NCI-H128 (cell line): Measurements from ENCODE around the gene FAM131A.
A peak's percentile ranks its signal among the peaks of the same experiment; 100 is the strongest.
"Not testable (repeated sequence)": the region's sequence is repeated elsewhere in the genome, so short reads cannot be mapped to it uniquely, and the experiment has no call there.

Experiments
- DNase-seq: peaks from one replicate; lab custom pipeline; 2025; ENCODE audit not compliant: unreplicated experiment; lab: John Stamatoyannopoulos, UW

Gene FAM131A

DNA sequence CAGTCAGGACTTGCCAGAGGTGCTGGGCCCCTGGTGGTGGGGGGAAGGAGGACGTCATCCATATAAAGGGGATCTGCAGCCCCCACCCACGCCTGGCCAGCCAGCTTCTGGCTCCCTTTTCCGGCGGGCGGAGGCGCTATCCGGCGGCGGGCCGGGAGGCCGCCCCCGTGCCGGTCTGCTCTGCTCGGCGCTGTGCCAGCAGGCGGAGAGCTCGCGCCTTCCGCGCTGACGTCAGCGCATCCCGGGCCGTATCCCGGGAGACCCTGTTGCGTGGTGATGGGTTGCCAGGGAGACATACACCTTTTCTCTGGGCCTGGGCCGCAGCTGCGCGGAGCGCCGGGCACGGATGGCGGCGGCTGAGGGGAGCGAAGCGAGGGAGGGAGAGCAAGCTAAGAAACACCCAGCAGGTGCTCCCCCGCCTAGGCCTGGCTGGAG, 1.1 kb downstream of the FAM131A start:
- DNase-seq: peak; percentile 90

DNA sequence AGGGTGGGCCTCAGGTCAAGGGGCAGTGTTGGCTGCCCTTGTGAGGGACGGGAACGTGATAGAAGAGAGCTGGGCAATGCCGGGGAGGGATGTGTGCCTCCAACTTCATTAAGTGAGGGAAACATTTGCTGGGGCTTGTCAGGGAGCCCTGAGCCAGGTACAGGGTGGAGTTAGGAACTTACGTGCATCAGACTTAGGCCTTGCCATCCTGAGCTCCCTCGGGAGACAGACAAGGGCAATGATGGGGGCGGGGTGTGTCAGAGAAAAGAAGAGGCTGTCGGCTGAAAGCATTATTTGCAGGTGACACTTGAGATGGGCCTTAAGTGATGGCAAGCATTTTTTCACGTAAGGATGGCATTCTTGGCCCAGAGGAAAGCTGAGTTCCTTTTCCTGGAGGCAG, 1.6 kb downstream of the FAM131A start:
- peak; percentile 33 for DNase-seq

DNA sequence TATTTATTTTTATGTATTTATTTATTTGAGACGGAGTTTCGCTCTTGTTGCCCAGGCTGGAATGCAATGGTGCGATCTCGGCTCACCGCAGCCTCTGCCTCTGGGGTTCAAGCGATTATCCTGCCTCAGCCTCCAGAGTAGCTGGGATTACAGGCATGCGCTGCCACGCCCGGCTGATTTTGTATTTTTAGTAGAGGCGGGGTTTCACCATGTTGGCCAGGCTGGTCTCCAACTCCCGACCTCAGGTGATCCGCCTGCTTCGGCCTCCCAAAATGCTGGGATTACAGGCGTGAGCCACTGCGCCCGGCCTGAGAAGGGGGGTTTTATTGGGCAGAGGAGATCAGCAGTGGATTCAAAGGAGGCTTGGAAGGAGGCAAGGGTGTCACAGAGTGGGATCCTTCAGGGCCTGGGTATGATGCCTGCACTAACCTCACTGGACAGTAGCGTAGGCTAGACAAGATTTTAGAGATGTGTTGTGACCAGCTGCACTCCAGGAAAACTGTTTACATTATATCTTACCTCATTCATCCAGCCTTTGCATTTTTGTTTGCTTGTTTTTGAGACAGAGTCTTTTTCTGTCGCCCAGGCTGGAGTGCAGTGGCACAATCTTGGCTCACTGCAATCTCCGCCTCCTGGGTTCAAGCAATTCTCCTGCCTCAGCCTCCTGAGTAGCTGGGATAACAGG, 2.2 kb downstream of the FAM131A start:
- not testable (repeated sequence) for DNase-seq

DNA sequence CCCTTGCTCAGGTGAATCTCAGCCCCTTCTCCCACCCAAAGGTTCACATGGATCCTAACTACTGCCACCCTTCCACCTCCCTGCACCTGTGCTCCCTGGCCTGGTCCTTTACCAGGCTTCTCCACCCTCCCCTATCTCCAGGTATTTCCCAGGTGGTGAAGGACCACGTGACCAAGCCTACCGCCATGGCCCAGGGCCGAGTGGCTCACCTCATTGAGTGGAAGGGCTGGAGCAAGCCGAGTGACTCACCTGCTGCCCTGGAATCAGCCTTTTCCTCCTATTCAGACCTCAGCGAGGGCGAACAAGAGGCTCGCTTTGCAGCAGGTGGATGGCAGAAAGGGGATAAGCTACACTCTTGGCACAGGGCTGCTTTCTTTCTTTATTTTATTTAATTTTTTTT, 4.5 kb downstream of the FAM131A start:
- no peak for DNase-seq

DNA sequence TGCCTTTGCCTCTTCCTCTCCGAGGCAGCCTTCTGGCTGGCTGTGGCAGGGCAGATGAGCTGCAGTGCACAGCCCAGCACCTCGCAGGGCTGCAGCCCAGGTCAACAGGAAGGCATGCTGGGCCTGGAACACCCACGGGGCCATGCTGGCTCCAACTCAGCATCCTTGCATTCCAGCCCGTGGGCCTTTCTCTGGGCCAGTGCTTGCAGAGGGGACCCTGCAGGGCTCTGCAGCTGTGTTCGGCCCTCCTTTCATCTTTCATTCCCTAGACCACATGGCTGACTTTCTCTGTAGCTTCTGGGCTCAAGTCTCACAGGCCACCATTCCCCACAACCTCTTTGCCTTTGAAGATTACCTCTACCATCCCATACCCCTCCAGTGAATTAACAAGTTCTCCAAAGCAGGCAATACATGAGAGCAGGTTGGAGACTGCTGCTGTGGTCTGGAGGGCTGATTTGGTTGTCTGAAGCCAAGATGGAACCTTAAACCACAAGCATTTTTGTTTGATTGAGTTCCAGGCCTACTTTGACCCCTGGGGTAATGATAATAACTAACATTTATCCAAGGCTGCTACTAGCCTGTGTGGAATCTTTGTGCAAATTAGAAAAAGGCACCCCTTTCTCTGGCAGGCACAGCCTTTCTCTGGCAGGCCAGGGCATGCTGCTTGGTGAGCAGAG, 5.9 kb downstream of the FAM131A start:
- no peak for DNase-seq

DNA sequence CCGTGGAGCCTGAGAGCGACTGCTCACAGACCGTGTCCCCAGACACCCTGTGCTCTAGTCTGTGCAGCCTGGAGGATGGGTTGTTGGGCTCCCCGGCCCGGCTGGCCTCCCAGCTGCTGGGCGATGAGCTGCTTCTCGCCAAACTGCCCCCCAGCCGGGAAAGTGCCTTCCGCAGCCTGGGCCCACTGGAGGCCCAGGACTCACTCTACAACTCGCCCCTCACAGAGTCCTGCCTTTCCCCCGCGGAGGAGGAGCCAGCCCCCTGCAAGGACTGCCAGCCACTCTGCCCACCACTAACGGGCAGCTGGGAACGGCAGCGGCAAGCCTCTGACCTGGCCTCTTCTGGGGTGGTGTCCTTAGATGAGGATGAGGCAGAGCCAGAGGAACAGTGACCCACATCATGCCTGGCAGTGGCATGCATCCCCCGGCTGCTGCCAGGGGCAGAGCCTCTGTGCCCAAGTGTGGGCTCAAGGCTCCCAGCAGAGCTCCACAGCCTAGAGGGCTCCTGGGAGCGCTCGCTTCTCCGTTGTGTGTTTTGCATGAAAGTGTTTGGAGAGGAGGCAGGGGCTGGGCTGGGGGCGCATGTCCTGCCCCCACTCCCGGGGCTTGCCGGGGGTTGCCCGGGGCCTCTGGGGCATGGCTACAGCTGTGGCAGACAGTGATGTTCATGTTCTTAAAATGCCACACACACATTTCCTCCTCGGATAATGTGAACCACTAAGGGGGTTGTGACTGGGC, 7.3 kb downstream of the FAM131A start:
- DNase-seq: no peak

DNA sequence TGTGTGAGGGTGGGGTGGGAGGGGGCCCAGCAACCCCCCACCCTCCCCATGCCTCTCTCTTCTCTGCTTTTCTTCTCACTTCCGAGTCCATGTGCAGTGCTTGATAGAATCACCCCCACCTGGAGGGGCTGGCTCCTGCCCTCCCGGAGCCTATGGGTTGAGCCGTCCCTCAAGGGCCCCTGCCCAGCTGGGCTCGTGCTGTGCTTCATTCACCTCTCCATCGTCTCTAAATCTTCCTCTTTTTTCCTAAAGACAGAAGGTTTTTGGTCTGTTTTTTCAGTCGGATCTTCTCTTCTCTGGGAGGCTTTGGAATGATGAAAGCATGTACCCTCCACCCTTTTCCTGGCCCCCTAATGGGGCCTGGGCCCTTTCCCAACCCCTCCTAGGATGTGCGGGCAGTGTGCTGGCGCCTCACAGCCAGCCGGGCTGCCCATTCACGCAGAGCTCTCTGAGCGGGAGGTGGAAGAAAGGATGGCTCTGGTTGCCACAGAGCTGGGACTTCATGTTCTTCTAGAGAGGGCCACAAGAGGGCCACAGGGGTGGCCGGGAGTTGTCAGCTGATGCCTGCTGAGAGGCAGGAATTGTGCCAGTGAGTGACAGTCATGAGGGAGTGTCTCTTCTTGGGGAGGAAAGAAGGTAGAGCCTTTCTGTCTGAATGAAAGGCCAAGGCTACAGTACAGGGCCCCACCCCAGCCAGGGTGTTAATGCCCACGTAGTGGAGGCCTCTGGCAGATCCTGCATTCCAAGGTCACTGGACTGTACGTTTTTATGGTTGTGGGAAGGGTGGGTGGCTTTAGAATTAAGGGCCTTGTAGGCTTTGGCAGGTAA, 8.1 kb downstream of the FAM131A start:
- DNase-seq: no peak

DNA sequence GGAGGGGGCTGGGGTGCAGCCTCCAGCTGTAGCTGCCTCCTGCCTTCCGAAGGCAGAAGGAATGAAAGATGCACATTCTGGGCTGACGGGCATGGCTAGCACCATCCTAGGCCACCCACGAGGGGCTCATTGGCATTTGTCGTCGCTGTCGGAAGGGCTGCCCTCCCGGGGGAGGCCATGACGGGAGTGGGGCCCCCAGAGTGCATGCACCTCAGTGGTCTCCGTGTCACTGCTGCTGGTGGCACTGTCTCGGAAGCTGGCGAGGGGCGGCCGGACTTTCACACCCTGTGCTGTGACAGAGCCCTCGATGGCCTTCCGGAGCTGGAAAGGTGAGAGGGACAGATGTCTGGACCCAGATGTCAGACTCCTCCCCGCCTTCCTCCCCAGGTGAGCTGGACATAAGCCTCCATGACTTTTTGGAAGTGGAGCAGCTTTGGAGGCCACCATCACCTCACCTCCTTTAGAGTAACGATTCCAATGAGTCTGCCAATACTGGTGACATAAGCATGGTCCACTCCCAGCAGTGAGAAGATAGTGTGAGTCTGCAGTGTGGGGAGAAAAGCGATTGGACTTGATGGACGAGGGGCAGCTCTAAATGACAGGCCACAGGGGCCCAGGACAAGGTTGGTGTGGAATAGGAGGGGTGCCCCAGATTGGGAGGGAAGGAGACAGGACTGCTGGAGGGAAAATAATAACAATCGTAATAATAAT, 9.2 kb downstream of the FAM131A start:
- no peak for DNase-seq

DNA sequence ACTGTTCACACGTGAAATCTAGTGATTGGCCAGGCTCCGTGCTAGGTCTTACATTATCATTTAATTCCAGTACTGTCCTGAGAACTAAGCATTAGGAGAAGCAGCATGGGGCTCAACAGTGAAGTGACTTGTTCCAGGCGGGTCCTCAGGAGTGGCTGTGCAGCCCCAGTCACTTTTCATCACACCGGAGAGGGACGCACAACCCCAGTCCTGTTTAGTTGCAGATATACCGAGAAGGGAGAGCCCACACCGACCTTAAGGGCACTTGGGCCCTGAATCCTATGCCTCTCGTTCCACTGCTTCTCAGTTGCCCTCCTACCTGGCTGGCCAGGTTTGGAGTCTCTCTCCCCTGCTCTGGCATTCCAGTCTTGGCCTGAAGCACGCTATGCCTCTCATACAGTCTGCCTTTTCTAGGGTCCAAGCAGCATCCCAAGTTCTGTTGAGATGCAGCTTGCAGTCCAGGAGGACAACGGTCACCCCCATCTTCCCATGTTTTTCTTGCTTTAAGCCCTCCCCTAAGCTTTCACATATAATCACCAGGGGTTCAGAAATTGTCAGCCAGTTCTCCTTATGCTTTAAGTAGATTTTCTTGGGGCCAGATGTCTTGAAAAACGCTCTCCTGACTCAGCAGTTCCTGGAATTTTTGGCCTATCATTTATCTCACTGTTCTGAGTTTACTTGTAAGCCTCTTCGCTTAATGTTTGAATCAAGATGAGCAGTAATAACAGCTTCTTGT, 10.1 kb downstream of the FAM131A start:
- DNase-seq: no peak

DNA sequence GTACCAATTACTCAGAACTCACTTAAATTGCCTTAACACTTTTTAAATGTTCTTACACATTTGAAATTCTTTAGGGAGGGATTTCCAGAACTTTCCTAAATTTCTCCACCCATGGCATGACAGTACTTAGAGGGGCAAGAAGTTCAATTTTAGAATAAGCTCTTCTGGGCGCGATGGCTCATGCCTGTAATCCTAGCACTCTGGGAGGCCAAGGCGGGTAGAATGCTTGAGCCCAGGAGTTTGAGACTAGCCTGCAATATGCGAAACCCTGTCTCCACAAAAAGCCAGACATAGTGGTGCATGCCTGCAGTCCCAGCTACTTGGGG, 10.6 kb downstream of the FAM131A start:
- DNase-seq: no peak

DNA sequence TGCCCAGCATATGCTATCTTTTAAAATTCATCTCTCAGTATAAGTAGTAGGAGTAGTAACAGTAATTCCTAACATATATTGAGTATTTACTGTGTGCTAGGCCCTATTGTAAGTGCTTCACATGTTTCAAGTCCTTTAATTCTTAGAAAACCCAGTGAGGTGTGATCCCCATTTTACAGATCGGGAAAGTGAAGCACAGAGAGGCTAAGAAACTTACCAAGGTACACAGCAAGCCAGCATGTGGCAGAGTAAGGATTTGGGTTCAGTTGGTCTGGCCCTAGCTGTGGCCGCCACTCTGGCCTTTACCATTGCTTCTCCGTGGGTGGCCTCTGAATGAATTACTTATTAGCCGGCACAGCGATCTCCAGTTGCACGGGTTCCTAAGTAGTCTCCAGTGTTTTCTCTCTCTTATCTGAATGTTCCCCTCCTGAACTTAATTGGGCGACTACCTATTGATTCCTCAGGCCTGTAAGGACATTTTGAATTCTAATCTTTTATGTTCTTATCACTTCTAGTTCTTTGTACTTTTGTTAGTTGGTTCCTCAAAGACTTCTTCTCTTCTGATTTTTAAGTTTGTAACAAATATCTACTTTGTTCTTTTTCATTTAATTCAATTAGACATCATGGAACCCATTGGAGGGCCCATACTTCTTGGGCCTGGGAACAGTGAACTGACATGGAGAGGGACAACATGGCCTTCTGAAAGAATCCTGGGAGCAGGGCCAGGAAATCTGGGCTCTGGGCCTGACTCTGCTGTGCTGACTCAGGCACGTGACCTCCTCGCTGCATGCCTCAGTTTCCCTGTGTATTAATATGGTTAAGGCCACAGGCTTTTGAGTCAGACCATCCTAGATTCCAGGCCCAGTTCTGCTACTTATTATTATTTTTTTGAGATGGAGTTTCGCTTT, 12.4 kb downstream of the FAM131A start:
- no peak for DNase-seq

DNA sequence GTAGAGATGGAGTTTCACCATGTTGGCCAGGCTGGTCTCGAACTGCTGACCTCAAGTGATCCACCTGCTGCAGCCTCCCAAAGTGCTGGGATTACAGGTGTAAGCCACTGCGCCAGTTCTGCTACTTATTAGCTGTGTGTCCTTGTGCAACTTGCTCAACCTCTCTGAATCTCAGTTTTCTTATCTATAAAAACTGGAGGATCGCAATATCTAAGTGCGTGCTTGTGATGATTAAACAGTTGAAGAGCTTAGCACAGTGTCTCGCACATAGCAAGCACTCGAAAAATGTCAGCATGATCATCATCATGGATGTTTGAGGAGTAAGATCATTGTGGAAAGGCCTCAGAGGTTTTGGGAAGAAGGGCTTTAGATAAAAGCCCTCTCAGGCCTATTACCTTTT, 13.2 kb downstream of the FAM131A start:
- DNase-seq: no peak

DNA sequence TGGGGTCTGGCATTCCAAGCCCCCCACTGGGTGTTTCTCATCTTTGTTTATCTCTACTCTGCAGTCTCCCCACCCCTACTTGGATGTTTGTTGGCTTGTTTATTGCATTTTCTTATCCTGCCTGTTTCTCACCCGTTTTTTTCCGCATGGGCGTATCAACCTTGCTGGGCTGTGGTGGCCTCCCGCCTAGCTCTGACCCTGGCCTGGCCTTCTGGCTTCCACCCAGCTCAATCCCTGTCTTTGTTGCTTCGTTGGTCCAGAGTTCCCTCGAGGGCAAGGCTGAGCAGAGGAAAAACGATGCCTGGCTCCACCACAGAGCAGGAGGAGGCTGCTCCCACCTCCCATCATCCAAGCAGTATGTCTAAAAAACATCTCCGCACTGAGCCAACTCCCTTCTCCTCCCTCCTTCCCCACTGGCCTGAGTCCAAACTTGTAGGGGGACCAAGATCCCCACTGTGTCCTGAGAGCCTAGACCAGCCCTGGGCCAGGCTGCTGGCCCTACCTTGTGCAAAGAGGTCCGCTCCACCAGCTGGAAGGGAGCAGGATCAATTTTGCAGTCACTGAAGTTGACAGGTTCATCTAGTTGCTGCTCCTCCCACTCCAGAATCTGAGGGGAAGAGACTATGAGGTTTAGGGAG, 14.2 kb downstream of the FAM131A start:
- no peak for DNase-seq

DNA sequence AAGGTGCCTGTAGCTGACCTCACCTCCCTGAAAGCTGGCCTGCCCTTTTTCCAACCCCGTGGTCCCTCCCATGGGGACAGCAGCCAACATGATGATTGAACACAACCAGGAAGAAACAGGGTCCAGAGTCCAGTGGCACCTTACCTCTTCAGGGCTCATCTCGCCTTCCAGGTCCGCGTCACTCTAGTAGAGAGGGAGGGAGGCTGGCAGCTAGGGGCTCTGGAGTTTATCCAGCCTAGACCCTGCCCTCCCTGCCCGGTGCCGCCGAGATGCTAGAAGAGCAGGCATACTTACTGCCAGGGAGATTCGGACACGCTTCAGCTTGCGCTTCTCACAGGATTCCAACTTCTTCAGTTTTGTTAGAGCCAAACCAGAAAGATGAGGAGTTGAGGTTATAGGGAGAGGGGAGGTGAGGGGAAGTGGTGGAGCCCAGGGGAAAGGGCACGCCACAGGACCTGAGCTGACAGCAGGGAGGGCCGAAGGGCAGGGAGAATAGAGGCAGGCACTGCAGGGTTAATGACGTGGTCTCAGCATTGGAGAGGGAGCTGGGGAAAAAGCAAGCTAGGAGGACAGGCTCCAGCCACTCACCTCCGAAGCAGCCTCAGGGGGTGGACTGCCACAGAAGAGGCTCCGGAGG, 14.9 kb downstream of the FAM131A start:
- DNase-seq: no peak

DNA sequence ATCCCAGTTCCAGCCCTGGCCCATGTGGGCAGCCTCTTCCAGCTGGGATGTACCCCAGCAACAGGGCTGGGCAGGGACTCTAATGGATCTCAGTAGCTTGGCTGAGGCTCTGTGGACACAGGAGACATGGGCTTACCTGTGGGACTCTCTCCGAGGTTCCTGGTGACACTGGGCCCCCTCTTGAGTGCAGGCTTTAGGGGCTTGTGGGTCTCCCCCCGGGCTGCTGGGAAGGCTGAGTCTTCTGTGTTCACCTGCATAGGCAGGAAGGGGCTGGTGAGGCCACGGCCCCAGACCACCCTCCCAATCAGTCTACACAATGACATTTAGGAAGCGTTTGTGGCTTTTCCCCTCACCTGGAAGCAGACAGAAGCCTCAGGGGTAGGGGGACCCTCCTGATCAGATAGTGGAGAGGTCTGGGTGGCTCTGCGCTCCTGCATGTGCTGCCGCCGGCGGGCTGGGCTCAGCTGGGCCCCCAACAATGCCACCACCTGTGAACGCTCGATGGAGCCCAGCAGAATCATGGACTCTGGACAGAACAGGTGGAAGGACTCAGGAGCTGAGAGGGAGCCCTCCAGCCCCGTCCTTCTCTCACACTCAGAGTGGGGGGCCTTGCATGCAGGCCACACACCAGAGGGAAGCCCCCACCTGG, 15.6 kb downstream of the FAM131A start:
- no peak for DNase-seq

DNA sequence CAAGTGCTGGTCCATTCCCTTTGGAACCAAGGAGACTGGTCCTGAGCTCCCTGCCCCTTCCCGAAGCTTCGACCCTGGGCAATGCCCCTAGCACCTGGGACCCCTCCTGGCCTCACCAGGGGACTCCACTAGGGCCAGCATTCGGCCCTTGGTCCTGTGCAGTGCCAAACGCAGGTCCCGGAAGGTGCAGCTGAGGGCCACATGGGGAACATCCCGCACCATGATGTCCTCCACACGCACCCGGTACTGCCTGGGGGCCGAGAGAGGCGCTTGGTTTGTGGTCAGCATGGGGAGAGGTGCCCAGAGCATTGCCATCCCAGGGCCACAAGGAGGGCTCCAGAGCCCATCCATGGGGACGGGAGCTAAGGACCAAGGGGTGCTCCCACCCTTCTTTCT, 16.1 kb downstream of the FAM131A start:
- DNase-seq: no peak

DNA sequence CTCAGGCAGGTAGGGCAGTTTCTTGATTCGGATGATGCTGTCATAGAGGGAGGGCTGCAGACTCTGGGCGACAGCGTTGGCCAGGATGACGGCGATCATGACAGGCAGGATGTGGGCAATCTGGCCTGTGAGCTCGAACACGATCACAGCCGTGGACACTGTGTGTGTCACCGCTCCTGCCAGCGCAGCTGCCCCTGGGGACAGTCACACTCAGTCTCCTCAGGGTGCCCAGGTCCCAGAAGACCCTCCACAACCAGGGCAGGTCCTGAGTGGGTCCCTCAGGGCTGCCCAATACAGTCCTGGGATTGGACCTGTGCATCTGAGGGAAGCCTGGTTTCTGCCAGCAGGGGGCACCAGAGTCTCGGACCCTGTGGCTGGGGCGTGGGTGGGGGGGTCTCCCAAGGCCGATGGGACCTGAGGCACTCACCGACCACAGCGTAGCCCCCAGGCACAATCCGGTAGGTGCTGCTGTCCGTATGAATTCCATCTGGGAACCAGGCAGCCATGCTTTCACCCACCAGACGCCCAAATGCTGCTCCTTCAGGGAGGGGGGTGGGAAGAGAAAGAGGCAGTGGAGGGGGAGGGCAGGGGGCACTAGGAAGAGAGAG, 16.8 kb downstream of the FAM131A start:
- DNase-seq: no peak
